ENCODE data around the gene TMEM132A.
A peak's percentile ranks its signal among the peaks of the same experiment; 100 is the strongest.

TMEM132A gene

GRCh38 chr11:60932605-60933356 lies 8.5 kb downstream of the TMEM132A start:
- Histone ChIP-seq H3K9me3 (ENCODE audit: control insufficient read depth, insufficient read depth, low read length) (no peaks in the 10 kb centered on the region), H3K27me3 (ENCODE audit: control insufficient read depth, insufficient read depth, low read length) (no peaks in the 10 kb centered on the region), H3K4me3 (ENCODE audit: low read depth, low read length) (no peak overlapping the region), H3K9ac (ENCODE audit: low read depth, low read length) (no peak overlapping the region), H3K4me1 (ENCODE audit: control insufficient read depth, insufficient read depth, low read length) (peaks cover 8% of the 10 kb centered on the region; the same call in 1 of the 2 replicates), H3K27ac (ENCODE audit: low read depth, low read length) (peak overlapping the region; percentile 86), H3K36me3 (ENCODE audit: control insufficient read depth, insufficient read depth, low read length) (peaks cover 76% of the 10 kb centered on the region)

- H3K36me3 ChIP-seq (ENCODE audit: control insufficient read depth, insufficient read depth, low read length): peaks cover 69% of the 10 kb centered on the region
- no peaks in the 10 kb centered on the region for H3K9me3 ChIP-seq (ENCODE audit: control insufficient read depth, insufficient read depth, low read length)
- no peak overlapping the region for H3K4me3 ChIP-seq (ENCODE audit: low read depth, low read length)
- no peaks in the 10 kb centered on the region for H3K27me3 ChIP-seq (ENCODE audit: control insufficient read depth, insufficient read depth, low read length)
- H3K27ac ChIP-seq (ENCODE audit: low read depth, low read length): peak overlapping the region; percentile 86
- H3K9ac ChIP-seq (ENCODE audit: low read depth, low read length): no peak overlapping the region
- peaks cover 8% of the 10 kb centered on the region; the same call in 1 of the 2 replicates for H3K4me1 ChIP-seq (ENCODE audit: control insufficient read depth, insufficient read depth, low read length)
Observed at GRCh38 chr11:60933416-60934123, 9.3 kb downstream of the TMEM132A start.

- H3K36me3 ChIP-seq (ENCODE audit: control insufficient read depth, insufficient read depth, low read length): peaks cover 62% of the 10 kb centered on the region
- no peak overlapping the region for H3K27ac ChIP-seq (ENCODE audit: low read depth, low read length)
- H3K9ac ChIP-seq (ENCODE audit: low read depth, low read length): no peak overlapping the region
- H3K4me1 ChIP-seq (ENCODE audit: control insufficient read depth, insufficient read depth, low read length): peaks cover 8% of the 10 kb centered on the region; the same call in 1 of the 2 replicates
- no peaks in the 10 kb centered on the region for H3K9me3 ChIP-seq (ENCODE audit: control insufficient read depth, insufficient read depth, low read length)
- H3K27me3 ChIP-seq (ENCODE audit: control insufficient read depth, insufficient read depth, low read length): no peaks in the 10 kb centered on the region
- no peak overlapping the region for H3K4me3 ChIP-seq (ENCODE audit: low read depth, low read length)
Observed at GRCh38 chr11:60934124-60934789, 10.0 kb downstream of the TMEM132A start.

GRCh38 chr11:60934790-60935605 lies 10.7 kb downstream of the TMEM132A start:
- no peak overlapping the region for H3K4me3 ChIP-seq (ENCODE audit: low read depth, low read length)
- peaks cover 54% of the 10 kb centered on the region for H3K36me3 ChIP-seq (ENCODE audit: control insufficient read depth, insufficient read depth, low read length)
- peaks cover 8% of the 10 kb centered on the region; the same call in 1 of the 2 replicates for H3K4me1 ChIP-seq (ENCODE audit: control insufficient read depth, insufficient read depth, low read length)
- H3K9ac ChIP-seq (ENCODE audit: low read depth, low read length): no peak overlapping the region
- no peak overlapping the region for H3K27ac ChIP-seq (ENCODE audit: low read depth, low read length)
- no peaks in the 10 kb centered on the region for H3K9me3 ChIP-seq (ENCODE audit: control insufficient read depth, insufficient read depth, low read length)
- no peaks in the 10 kb centered on the region for H3K27me3 ChIP-seq (ENCODE audit: control insufficient read depth, insufficient read depth, low read length)

GRCh38 chr11:60935676-60936442 lies 11.6 kb downstream of the TMEM132A start:
- Histone ChIP-seq H3K27ac (ENCODE audit: low read depth, low read length) (no peak overlapping the region), H3K36me3 (ENCODE audit: control insufficient read depth, insufficient read depth, low read length) (peaks cover 46% of the 10 kb centered on the region), H3K27me3 (ENCODE audit: control insufficient read depth, insufficient read depth, low read length) (no peaks in the 10 kb centered on the region), H3K9ac (ENCODE audit: low read depth, low read length) (no peak overlapping the region), H3K4me1 (ENCODE audit: control insufficient read depth, insufficient read depth, low read length) (peaks cover 8% of the 10 kb centered on the region; the same call in 1 of the 2 replicates), H3K4me3 (ENCODE audit: low read depth, low read length) (no peak overlapping the region), H3K9me3 (ENCODE audit: control insufficient read depth, insufficient read depth, low read length) (no peaks in the 10 kb centered on the region)

GRCh38 chr11:60936467-60937143 lies 12.3 kb downstream of the TMEM132A start:
- Histone ChIP-seq H3K9me3 (ENCODE audit: control insufficient read depth, insufficient read depth, low read length) (no peaks in the 10 kb centered on the region), H3K4me3 (ENCODE audit: low read depth, low read length) (no peak overlapping the region), H3K27me3 (ENCODE audit: control insufficient read depth, insufficient read depth, low read length) (no peaks in the 10 kb centered on the region), H3K27ac (ENCODE audit: low read depth, low read length) (no peak overlapping the region), H3K36me3 (ENCODE audit: control insufficient read depth, insufficient read depth, low read length) (peaks cover 40% of the 10 kb centered on the region), H3K4me1 (ENCODE audit: control insufficient read depth, insufficient read depth, low read length) (peaks cover 8% of the 10 kb centered on the region; the same call in 1 of the 2 replicates), H3K9ac (ENCODE audit: low read depth, low read length) (no peak overlapping the region)

GRCh38 chr11:60937144-60937527 lies 12.9 kb downstream of the TMEM132A start:
- Histone ChIP-seq H3K27me3 (ENCODE audit: control insufficient read depth, insufficient read depth, low read length) (no peaks in the 10 kb centered on the region), H3K4me1 (ENCODE audit: control insufficient read depth, insufficient read depth, low read length) (peaks cover 8% of the 10 kb centered on the region; the same call in 1 of the 2 replicates), H3K27ac (ENCODE audit: low read depth, low read length) (no peak overlapping the region), H3K9me3 (ENCODE audit: control insufficient read depth, insufficient read depth, low read length) (no peaks in the 10 kb centered on the region), H3K4me3 (ENCODE audit: low read depth, low read length) (no peak overlapping the region), H3K9ac (ENCODE audit: low read depth, low read length) (no peak overlapping the region), H3K36me3 (ENCODE audit: control insufficient read depth, insufficient read depth, low read length) (peaks cover 36% of the 10 kb centered on the region)

GRCh38 chr11:60937811-60938210 lies 13.6 kb downstream of the TMEM132A start:
- Histone ChIP-seq H3K27me3 (ENCODE audit: control insufficient read depth, insufficient read depth, low read length) (no peaks in the 10 kb centered on the region), H3K4me1 (ENCODE audit: control insufficient read depth, insufficient read depth, low read length) (0 out of 2 replicates have a peak, but pooled peaks cover 1% of the 10 kb centered on the region), H3K9me3 (ENCODE audit: control insufficient read depth, insufficient read depth, low read length) (no peaks in the 10 kb centered on the region), H3K36me3 (ENCODE audit: control insufficient read depth, insufficient read depth, low read length) (peaks cover 29% of the 10 kb centered on the region), H3K4me3 (ENCODE audit: low read depth, low read length) (no peak overlapping the region), H3K27ac (ENCODE audit: low read depth, low read length) (no peak overlapping the region), H3K9ac (ENCODE audit: low read depth, low read length) (no peak overlapping the region)

- no peaks in the 10 kb centered on the region for H3K4me1 ChIP-seq (ENCODE audit: control insufficient read depth, insufficient read depth, low read length)
- no peaks in the 10 kb centered on the region for H3K9me3 ChIP-seq (ENCODE audit: control insufficient read depth, insufficient read depth, low read length)
- H3K27me3 ChIP-seq (ENCODE audit: control insufficient read depth, insufficient read depth, low read length): no peaks in the 10 kb centered on the region
- H3K4me3 ChIP-seq (ENCODE audit: low read depth, low read length): no peak overlapping the region
- no peak overlapping the region for H3K27ac ChIP-seq (ENCODE audit: low read depth, low read length)
- peaks cover 29% of the 10 kb centered on the region for H3K36me3 ChIP-seq (ENCODE audit: control insufficient read depth, insufficient read depth, low read length)
- H3K9ac ChIP-seq (ENCODE audit: low read depth, low read length): no peak overlapping the region
Observed at GRCh38 chr11:60938500-60938899, 14.2 kb downstream of the TMEM132A start.
